ENCODE measurements around the gene USH1C. TPM values are rescaled to one million over a fixed set of nuclear protein-coding genes. Genes with fewer than 3 reads are reported as not detected.
A peak's percentile ranks its signal among the peaks of the same experiment; 100 is the strongest.

The USH1C gene
- total and polyA plus RNA-seq, 8 donors = 3.5 to 44.3 (median 8.6) TPM

- H3K4me1 ChIP-seq = no peaks in the 10 kb centered on the region
- no peaks in the 10 kb centered on the region for H3K27me3 ChIP-seq
- peak in 1 of 6 donors; percentile 5 for DNase-seq
- H3K36me3 ChIP-seq = no peaks in the 10 kb centered on the region
- ATAC-seq = no peak
- no peaks in the 10 kb centered on the region for H3K9me3 ChIP-seq
- H3K27ac ChIP-seq = no peak overlapping the region
- WGBS, 2 donors = 67 to 69% methylated on average over 8 of the region's 8 CpGs
- intact Hi-C loops (cut with DNase I) = no loop called here
- no peak for TF ChIP-seq CTCF (IDR thresholded peaks at IDR 0.05)
- no peak overlapping the region for H3K4me3 ChIP-seq
- FAIRE-seq = no peak
Observed at GRCh38 chr11:17588166-17588565, 44.0 kb upstream of the USH1C start.

GRCh38 chr11:17585911-17586695 lies 41.9 kb upstream of the USH1C start:
- Histone ChIP-seq H3K27ac (no peak overlapping the region), H3K27me3 (no peaks in the 10 kb centered on the region), H3K4me1 (no peaks in the 10 kb centered on the region), H3K9me3 (no peaks in the 10 kb centered on the region), H3K36me3 (no peaks in the 10 kb centered on the region), H3K4me3 (no peak overlapping the region)
- TF ChIP-seq CTCF (IDR thresholded peaks at IDR 0.05) = no peak
- WGBS, 2 donors = 73 to 75% methylated on average over 6 of the region's 6 CpGs
- DNase-seq = peak in 1 of 6 donors; percentile 7
- no peak for ATAC-seq
- intact Hi-C loops (cut with DNase I) = no loop called here
- FAIRE-seq = no peak

GRCh38 chr11:17581732-17582053 lies 37.5 kb upstream of the USH1C start:
- intact Hi-C loops (cut with DNase I) = no loop called here
- WGBS, 2 donors = 88 to 93% methylated on average over 4 of the region's 4 CpGs
- Histone ChIP-seq H3K36me3 (no peaks in the 10 kb centered on the region), H3K27ac (no peak overlapping the region), H3K4me1 (no peaks in the 10 kb centered on the region), H3K4me3 (no peak overlapping the region), H3K27me3 (no peaks in the 10 kb centered on the region), H3K9me3 (no peaks in the 10 kb centered on the region)
- no peak for ATAC-seq
- FAIRE-seq = no peak
- DNase-seq = no peak
- TF ChIP-seq CTCF (IDR thresholded peaks at IDR 0.05) = no peak

- Histone ChIP-seq H3K4me3 (no peak overlapping the region), H3K27me3 (no peaks in the 10 kb centered on the region), H3K9me3 (no peaks in the 10 kb centered on the region), H3K4me1 (no peaks in the 10 kb centered on the region), H3K36me3 (no peaks in the 10 kb centered on the region), H3K27ac (no peak overlapping the region)
- no peak for FAIRE-seq
- TF ChIP-seq CTCF (IDR thresholded peaks at IDR 0.05) = no peak
- intact Hi-C loops (cut with DNase I) = no loop called here
- peak in 1 of 6 donors; percentile 3 for DNase-seq
- WGBS, 2 donors = 70 to 81% methylated on average over 6 of the region's 6 CpGs
- no peak for ATAC-seq
Observed at GRCh38 chr11:17581036-17581731, 37.0 kb upstream of the USH1C start.

GRCh38 chr11:17580271-17580670 lies 36.1 kb upstream of the USH1C start:
- DNase-seq (peak in 1 of 6 donors; percentile 8), FAIRE-seq (no peak), ATAC-seq (no peak)
- Histone ChIP-seq H3K36me3 (no peaks in the 10 kb centered on the region), H3K4me1 (no peaks in the 10 kb centered on the region), H3K27ac (no peak overlapping the region), H3K27me3 (no peaks in the 10 kb centered on the region), H3K4me3 (no peak overlapping the region), H3K9me3 (no peaks in the 10 kb centered on the region)
- 33 to 58% methylated on average over 1 of the region's 1 CpG for WGBS, 2 donors
- intact Hi-C loops (cut with DNase I) = no loop called here
- TF ChIP-seq CTCF (IDR thresholded peaks at IDR 0.05) = no peak
